NOMO-1 (cell line): ENCODE measurements around the gene NOS1AP.
"Not testable (repeated sequence)": the region's sequence is repeated elsewhere in the genome, so short reads cannot be mapped to it uniquely, and the experiment has no call there.

Source experiments
- DNase-seq, 2 experiments: peaks; one replicate each; lab custom pipeline; 2025; ENCODE audit not compliant: unreplicated experiment in 2 of 2; lab: John Stamatoyannopoulos, UW

Gene NOS1AP

GRCh38 chr1:162389971-162390370 is 320.5 kb downstream of the NOS1AP start:
- DNase-seq = no peak

DNA sequence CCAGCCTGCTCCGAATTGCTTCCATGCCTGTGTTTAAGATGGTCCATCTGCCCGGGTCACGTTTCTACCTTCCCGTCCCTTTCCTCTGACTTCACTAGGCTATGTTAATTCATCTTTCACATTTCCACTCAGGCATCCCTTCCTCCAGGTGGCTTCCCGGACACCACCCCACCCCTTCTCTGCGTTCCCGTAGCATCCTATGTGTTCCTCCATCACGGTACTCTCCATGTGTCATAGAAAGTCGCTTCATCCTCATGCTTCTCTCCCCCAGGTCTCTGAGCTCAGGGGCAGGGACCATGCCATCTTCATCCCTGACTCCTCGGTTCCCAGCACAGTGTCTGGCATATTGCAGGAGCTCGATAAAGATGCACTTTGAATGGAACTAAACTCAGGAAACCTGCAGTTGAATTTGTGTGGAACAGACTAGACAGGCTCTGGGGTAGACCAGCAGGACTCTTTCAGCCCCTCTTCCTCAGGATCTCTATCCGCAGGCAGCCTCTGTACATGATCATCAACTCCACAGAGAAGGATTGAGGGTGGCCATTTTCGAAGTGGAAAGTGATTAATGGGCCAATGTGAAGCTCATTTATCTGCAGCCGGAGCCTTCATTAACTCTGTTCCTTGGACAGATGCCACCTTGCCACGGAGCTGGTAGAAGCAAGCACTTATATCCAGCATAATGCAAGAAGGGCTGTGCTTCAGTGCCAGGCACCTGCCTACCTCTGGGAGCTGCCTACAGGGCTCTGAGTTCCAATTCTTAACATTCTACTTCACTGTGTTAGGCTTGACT is 321.1 kb downstream of the NOS1AP start:
- no peak for DNase-seq

DNA sequence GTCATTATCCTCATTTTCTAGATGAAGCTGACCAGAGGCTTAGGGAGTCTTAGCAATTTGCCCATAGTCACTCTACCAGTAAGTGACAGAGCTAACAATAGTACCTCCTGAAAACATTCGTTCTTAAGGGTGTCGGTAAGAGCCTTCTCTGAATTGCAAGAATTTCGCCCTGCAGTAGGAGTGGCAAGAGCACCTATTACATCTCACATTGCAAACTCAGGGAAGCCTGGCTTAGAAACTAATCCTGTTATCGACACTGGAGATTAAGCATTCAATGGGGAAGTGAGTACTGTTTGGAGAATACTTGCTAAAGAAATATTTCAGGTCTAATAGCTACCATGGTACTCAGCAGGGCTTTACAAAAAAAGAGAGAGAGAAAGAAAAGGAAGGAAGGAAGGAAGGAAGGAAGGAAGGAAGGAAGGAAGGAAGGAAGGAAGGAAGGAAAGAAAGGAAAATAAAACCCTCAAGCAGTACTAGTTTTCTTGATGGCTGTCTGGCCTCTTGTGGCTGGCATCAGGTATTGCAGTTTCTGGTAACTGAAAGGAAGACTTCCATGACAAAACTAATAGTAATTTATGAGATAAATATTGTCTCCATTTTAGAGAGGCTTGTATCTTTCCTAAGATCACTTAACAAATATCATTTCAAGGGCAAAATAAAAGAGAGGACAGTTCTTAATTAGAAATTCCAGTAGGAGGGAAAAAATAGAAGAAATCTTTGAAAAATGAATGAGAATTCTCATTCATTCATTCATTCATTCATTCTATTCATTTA is 322.5 kb downstream of the NOS1AP start:
- peak; percentile 10 to 38 for DNase-seq

- no peak for DNase-seq
Measured at GRCh38 chr1:162396201-162396906, 326.9 kb downstream of the NOS1AP start.

DNA sequence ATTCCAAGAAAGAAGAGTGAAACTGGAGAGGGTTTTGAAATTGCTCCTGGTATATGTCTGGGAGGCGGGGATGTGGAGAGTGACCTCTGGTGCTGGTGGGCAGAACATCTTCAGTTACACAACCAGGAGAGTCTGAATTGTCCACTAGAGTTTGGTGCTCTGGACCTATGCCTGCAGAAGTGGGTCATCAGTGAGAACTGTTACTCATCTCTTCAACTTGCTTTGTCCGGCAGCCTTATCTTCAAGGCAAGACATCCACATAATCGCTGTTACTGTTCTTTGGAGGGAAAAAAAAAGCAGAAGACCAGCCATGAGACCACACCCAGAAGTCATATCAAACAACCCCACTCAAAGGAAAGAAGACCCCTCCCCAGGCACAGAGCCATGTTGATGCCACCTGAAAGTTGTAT is 327.6 kb downstream of the NOS1AP start:
- DNase-seq = no peak

DNA sequence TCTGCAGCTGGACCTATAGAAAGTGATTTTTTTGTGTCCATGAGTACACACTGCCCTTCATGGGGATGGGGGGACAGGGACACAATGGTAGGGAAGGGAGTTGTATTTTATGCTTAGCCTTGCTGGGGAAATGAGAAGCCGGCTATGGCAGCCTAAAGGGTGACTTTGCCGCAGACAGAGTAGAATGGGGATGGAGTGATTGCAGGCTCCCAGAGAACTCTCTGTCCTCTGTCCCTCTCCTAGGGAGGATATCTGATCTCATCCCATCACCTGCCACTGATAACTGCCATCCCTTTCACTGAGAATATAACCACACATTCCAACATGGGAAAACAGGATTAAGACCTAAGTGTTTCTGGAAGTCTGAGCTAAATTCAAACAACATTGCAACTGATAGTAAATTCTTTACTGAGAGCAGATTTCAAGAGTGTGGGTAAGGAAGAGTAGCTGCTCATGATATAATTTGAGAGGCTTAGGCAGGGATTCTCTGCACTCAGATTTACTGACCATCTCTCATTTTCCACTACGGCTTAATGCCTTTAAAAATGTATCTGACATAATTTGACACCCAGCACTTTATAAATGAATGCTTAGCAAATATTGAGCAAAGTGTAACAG is 328.6 kb downstream of the NOS1AP start:
- no peak for DNase-seq

DNA sequence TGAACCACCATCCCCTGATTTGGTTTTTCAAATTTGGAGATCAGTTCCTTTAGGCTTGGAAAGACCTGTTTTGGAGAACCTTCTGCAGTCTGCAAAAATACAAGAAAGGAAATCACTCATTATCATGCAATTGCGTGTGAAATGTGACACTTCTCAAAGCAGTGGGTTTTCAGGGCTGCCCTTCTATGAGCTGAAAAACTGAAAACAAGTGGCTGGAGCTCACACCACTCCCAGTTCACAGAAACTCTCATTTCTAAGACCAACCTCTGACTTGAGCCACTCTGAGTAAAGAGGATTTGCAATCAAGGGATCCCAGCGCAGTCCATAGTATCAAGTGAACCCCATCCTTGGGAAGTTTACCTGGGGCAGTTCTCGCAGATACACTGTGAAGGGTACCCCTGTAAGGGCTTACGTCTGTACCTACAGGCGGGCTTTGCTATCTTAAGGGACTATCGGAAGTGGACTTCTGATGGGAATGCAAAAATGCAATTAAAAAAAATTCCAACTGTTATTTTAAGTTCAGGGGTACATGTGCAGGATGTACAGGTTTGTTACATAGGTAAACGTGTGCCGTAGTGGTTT is 329.6 kb downstream of the NOS1AP start:
- no peak for DNase-seq

- DNase-seq = no peak
Measured at GRCh38 chr1:162400790-162401355, 331.4 kb downstream of the NOS1AP start.

DNA sequence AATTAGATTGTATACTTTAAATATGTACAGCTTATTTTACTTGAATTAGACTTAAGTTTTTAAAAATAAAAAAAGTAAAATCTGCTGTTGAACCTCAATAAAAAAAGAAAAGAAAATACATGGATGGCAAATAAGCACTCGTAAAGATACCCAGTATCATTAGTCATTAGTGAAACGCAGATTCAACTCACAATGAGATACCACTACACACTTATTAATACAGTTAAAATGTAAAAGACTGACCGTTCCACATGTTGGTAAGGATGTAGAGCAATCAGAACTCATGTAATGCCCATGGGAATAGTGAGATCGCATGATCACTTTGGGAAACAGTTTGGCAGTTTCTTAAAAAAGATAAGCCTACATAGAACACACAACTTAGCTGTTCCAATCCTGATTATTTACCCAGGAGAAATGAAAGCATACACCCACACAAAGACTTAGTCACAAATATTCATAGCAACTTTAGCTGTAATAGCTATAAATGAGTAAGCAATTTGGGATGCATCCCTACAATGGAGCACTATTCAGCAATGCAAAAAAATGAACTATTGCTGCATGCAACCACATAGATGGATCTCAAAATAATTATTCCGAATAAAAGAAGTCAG is 335.2 kb downstream of the NOS1AP start:
- no peak for DNase-seq

GRCh38 chr1:162405800-162406199 is 336.3 kb downstream of the NOS1AP start:
- DNase-seq = no peak

- no peak for DNase-seq
Measured at GRCh38 chr1:162406811-162407210, 337.3 kb downstream of the NOS1AP start.

GRCh38 chr1:162407539-162407938 is 338.0 kb downstream of the NOS1AP start:
- no peak for DNase-seq

DNA sequence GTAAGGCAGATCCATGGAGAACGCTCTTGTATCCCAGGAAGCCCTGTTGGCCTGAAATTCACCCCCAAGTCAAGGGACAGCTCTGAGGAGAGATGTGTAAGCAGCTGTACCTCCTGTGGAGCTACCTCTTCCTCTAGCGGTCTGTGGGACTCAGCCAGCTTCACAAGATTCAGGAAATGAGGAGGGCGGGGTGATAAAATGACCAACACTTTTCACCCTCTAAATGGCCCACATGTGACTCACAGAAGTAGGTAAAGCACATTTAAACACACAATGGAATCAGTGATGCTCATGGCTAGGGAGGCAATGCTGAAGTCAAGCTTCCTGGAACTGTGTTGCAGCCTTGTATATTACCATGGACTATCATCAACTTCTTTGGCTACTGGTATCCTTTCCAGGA is 342.5 kb downstream of the NOS1AP start, which contains the start of gene SH2D1B:
TSS of gene SH2D1B (minus strand) at position 135 of the 400 bp plus-strand sequence. CDS start at position 15, 120 bp downstream.
- no peak for DNase-seq

GRCh38 chr1:162416215-162416614 is 346.7 kb downstream of the NOS1AP start:
- no peak for DNase-seq

DNA sequence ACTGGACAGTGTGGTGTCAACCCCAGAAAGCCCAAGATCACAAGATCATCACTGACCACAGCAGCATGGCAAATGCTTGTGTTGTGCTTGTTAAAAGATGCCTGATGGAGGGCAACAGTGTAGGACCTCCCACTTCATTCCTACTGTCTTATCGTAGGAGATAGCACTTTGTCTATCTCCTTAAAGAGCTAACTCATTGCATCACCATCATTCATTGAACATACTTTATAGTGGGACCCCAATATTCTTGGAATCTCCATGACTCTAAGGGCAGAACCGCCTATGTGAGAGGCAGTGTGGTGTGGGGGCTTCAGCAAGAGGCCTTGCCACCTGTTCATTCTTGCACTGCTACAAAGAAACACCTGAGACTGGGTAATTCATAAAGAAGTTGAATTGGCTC is 347.4 kb downstream of the NOS1AP start:
- DNase-seq = no peak

GRCh38 chr1:162417650-162418049 is 348.2 kb downstream of the NOS1AP start:
- no peak for DNase-seq

DNA sequence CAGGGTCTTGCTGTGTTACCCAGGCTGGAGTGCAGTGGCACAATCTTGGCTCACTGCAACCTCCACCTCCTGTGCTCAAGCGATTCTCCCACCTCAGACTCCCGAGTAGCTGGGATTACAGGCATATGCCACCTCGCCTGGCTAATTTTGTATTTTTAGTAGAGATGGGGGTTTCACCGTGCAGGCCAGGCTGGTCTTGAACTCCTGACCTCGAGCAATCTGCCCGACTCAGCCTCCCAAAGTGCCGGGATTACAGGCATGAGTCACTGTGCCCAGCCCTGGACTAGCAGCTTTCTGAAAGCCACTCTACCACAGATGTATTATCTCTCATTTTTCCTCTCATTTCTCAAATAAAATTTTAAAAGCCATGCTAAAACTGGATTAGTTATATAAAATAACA is 349.1 kb downstream of the NOS1AP start:
- not testable (repeated sequence) for DNase-seq

DNA sequence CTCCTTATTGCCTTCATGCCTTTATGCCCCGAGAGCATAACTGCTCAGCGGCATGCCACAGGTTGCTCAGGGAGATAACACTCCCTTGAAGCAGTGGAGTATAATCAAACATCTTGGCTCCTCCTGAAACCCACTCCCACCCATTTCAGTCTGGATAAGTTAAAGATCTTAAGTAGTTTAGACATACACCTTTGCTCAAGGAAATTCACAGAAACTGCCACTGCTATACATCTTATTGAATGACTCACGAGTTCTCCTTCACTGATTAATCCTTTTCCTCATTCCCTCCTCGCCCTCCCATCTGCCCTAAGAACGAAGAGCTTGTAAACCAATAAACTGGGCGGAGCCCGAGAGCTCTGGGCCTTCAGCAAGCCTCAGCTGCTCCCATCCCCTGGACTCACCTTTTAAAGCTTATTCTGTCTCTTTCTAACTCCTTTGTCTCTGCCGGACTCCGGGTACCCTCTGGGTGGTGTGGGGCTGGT is 350.0 kb downstream of the NOS1AP start:
- DNase-seq = not testable (repeated sequence)
